CD4-positive, alpha-beta T cell (primary cell): ENCODE measurements around the gene ADAM30. TPM values are rescaled to one million over a fixed set of nuclear protein-coding genes. Genes with fewer than 3 reads are reported as not detected.

Experiments
- ATAC-seq: fragments of 200-7000 bp; cut with Tn5 transposase; one replicate; pipeline ENCODE4 v1.10.0; 2022; ENCODE audit warnings: mild to moderate bottlenecking; ENCODE audit not compliant: poor library complexity
- CTCF ChIA-PET: fragments of 350-600 bp; sonication (Branson Sonifier 250); formaldehyde crosslinking; loops from one replicate; lab custom pipeline; 2021; ENCODE audit warnings: antibody characterized with exemption, inconsistent platforms; lab: Charles Lee
- POLR2A ChIA-PET: fragments of 350-600 bp; sonication (Branson Sonifier 250); formaldehyde crosslinking; loops from one replicate; lab custom pipeline; 2021; ENCODE audit warnings: antibody characterized with exemption, inconsistent platforms; lab: Charles Lee
- DNase-seq, 14 experiments: peaks; one replicate each; pipeline ENCODE4 v3.0.0-alpha.2; 2013 to 2020; ENCODE audit warnings: mixed read lengths in 2 of 14
- H3K27ac ChIP-seq, 2 donors: one replicate each; pipeline versions ENCODE4 v1.5.1 to v1.7.0; 2013; ENCODE audit warnings: low read length in 2 of 2, low read depth in 1 of 2, mild to moderate bottlenecking in 1 of 2
- H3K27me3 ChIP-seq, 2 experiments: 1 replicate in 1 of 2; 2 replicates in 1 of 2; pipeline versions ENCODE4 v1.6.1 to v1.7.0; 2013; ENCODE audit warnings: low read length in 2 of 2, control low read depth in 1 of 2, mild to moderate bottlenecking in 1 of 2, moderate library complexity in 1 of 2; ENCODE audit not compliant: insufficient read depth in 2 of 2, control insufficient read depth in 1 of 2
- H3K36me3 ChIP-seq: one replicate; pipeline ENCODE4 v1.6.1; 2013; ENCODE audit warnings: low read length, control low read depth; ENCODE audit not compliant: insufficient read depth
- H3K4me1 ChIP-seq: one replicate; pipeline ENCODE4 v1.6.1; 2013; ENCODE audit warnings: low read length, control low read depth; ENCODE audit not compliant: insufficient read depth
- H3K4me3 ChIP-seq: one replicate; pipeline ENCODE4 v1.5.1; 2013; ENCODE audit warnings: mild to moderate bottlenecking, low read length, moderate library complexity
- H3K9me3 ChIP-seq, 2 experiments: 1 replicate in 1 of 2; 2 replicates in 1 of 2; pipeline versions ENCODE4 v1.6.1 to v1.7.0; 2013; ENCODE audit warnings: low read length in 2 of 2, mild to moderate bottlenecking in 2 of 2, control low read depth in 1 of 2, moderate library complexity in 1 of 2; ENCODE audit not compliant: control insufficient read depth in 1 of 2, insufficient read depth in 1 of 2
- H3K27ac Mint-ChIP-seq: one replicate; pipeline ENCODE4 v1.8.0; 2020; ENCODE audit warnings: mixed read lengths
- H3K27me3 Mint-ChIP-seq: one replicate; pipeline ENCODE4 v1.8.0; 2021; ENCODE audit warnings: mixed read lengths
- H3K36me3 Mint-ChIP-seq: one replicate; pipeline ENCODE4 v1.8.0; 2021; ENCODE audit warnings: low read depth, mixed read lengths
- H3K4me1 Mint-ChIP-seq: one replicate; pipeline ENCODE4 v1.8.0; 2021; ENCODE audit warnings: low read depth, mixed read lengths
- H3K4me3 Mint-ChIP-seq: one replicate; pipeline ENCODE4 v1.8.0; 2020; ENCODE audit warnings: mild to moderate bottlenecking, mixed read lengths
- H3K9me3 Mint-ChIP-seq: one replicate; pipeline ENCODE4 v1.8.0; 2020; ENCODE audit warnings: mixed read lengths
- CTCF ChIP-seq: fragments of 200-600 bp; IDR thresholded peaks from one replicate; pipeline ENCODE4 v1.8.0; 2022; ENCODE audit warnings: antibody characterized with exemption, mild to moderate bottlenecking
- intact Hi-C, 2 experiments: fragments of 100-400 bp; cut with DNase I in 1 of 2; cut with micrococcal nuclease in 1 of 2; formaldehyde crosslinking; loops; one replicate each; pipeline versions ENCODE4 v1.15.1 to v1.9.0; 2023 to 2025; cut with DNase I, micrococcal nuclease
- total RNA-seq, 174 experiments: library from RNA in 2 of 174; stranded (reverse) in 2 of 174; gene quantifications; one replicate each; pipeline ENCODE4 v1.2.3 and lab custom pipeline; 2021 to 2026

ADAM30 gene
- total RNA-seq, 2 experiments from 2014 or later, result not detected

DNA sequence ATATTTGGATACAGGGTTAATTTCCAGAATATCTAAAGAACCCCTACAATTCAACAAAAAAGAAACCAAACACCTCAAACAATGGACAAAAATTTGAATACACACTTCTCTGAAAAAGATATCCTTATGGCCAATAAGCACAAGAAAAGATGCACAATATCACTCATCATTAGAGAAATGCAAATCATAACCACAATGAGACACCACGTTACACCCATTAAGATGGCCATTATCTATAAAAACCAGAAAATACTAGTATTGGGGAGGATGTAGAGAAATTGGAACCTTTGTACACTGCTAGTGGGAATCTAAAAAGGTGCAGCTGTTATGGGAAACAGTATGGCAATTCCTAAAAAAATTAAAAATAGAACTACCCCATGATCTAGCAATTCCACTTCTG lies 4.9 kb downstream of the ADAM30 start:
- H3K36me3 Mint-ChIP-seq, result no peaks in the 10 kb centered on the region
- H3K4me3 Mint-ChIP-seq, result no peak overlapping the region
- H3K4me1 Mint-ChIP-seq, result no peaks in the 10 kb centered on the region
- TF ChIP-seq CTCF, result no peak
- CTCF ChIA-PET, result no interaction called here
- Histone ChIP-seq H3K27ac (no peak overlapping the region), H3K9me3 (peaks cover 0 to 3% of the 10 kb centered on the region in 2 experiments), H3K4me3 (no peak overlapping the region), H3K27me3 (peaks cover 0 to 4% of the 10 kb centered on the region in 2 experiments), H3K4me1 (no peaks in the 10 kb centered on the region), H3K36me3 (no peaks in the 10 kb centered on the region)
- POLR2A ChIA-PET, result no interaction called here
- no peaks in the 10 kb centered on the region for H3K9me3 Mint-ChIP-seq
- peaks cover 11% of the 10 kb centered on the region for H3K27me3 Mint-ChIP-seq
- intact Hi-C loops, result no loop called here
- DNase-seq, result no peak
- ATAC-seq, result no peak
- H3K27ac Mint-ChIP-seq, result no peak overlapping the region

- Histone ChIP-seq H3K9me3 (no peaks in the 10 kb centered on the region), H3K4me3 (no peak overlapping the region), H3K4me1 (no peaks in the 10 kb centered on the region), H3K36me3 (no peaks in the 10 kb centered on the region), H3K27ac (no peak overlapping the region), H3K27me3 (peaks cover 8% of the 10 kb centered on the region in 2 experiments)
- Mint-ChIP-seq H3K36me3 (no peaks in the 10 kb centered on the region), H3K27ac (no peak overlapping the region), H3K9me3 (no peaks in the 10 kb centered on the region), H3K4me3 (no peak overlapping the region), H3K27me3 (peaks cover 27% of the 10 kb centered on the region), H3K4me1 (no peaks in the 10 kb centered on the region)
- DNase-seq (no peak), ATAC-seq (no peak)
- TF ChIP-seq CTCF, result no peak
- CTCF ChIA-PET, result no interaction called here
- POLR2A ChIA-PET, result no interaction called here
- intact Hi-C loops, result loop anchor here in 1 of 2 experiments (10.0 kb wide), 1 partner anchor 256 kb away; no protein-coding TSS in a partner anchor
Measured at GRCh38 chr1:119888476-119888875, 7.8 kb downstream of the ADAM30 start.

GRCh38 chr1:119887427-119887826 lies 8.9 kb downstream of the ADAM30 start:
- ChIA-PET CTCF (no interaction called here), POLR2A (no interaction called here)
- TF ChIP-seq CTCF, result no peak
- Mint-ChIP-seq H3K9me3 (no peaks in the 10 kb centered on the region), H3K4me1 (no peaks in the 10 kb centered on the region), H3K27me3 (peaks cover 27% of the 10 kb centered on the region), H3K27ac (no peak overlapping the region), H3K36me3 (no peaks in the 10 kb centered on the region), H3K4me3 (no peak overlapping the region)
- ATAC-seq (no peak), DNase-seq (no peak)
- no peak overlapping the region for H3K4me3 ChIP-seq
- H3K4me1 ChIP-seq, result no peaks in the 10 kb centered on the region
- H3K27me3 ChIP-seq, result peaks cover 8% of the 10 kb centered on the region in 2 experiments
- intact Hi-C loops, result loop anchor here in 1 of 2 experiments (10.0 kb wide), 1 partner anchor 257 kb away; no protein-coding TSS in a partner anchor
- H3K9me3 ChIP-seq, result no peaks in the 10 kb centered on the region
- H3K36me3 ChIP-seq, result no peaks in the 10 kb centered on the region
- no peak overlapping the region for H3K27ac ChIP-seq
